ENCODE results near the gene MMP3. TPM values are rescaled to one million over a fixed set of nuclear protein-coding genes. Genes with fewer than 3 reads are reported as not detected.

MMP3 gene
- total and polyA plus RNA-seq, 4 donors: not detected

GRCh38 chr11:102836290-102836875 lies 7.0 kb downstream of the MMP3 start:
- no peak overlapping the region for H3K9ac ChIP-seq (ENCODE audit: low read depth in 1 of 2, low read length in 2 of 2)
- H3K36me3 ChIP-seq (ENCODE audit: control insufficient read depth in 4 of 4, insufficient read depth in 3 of 4, low read depth in 1 of 4, low read length in 3 of 4): no peaks in the 10 kb centered on the region
- H3K27ac ChIP-seq (ENCODE audit: low read depth in 1 of 2, low read length in 2 of 2): no peak overlapping the region
- H3K9me3 ChIP-seq (ENCODE audit: control insufficient read depth in 4 of 4, low read length in 3 of 4): no peaks in the 10 kb centered on the region
- no peaks in the 10 kb centered on the region for H3K27me3 ChIP-seq (ENCODE audit: control insufficient read depth in 4 of 4, insufficient read depth in 4 of 4, low read length in 3 of 4)
- no peaks in the 10 kb centered on the region for H3K4me1 ChIP-seq (ENCODE audit: control insufficient read depth in 4 of 4, insufficient read depth in 4 of 4, low read length in 3 of 4)
- DNase-seq (ENCODE audit: low spot score): no peak
- WGBS: 65% methylated on average over 3 of the region's 3 CpGs
- no peak for TF ChIP-seq HNF4A (conservative IDR thresholded peaks at IDR 0.05)
- TF ChIP-seq YY1 (IDR thresholded peaks at IDR 0.05): no peak
- TF ChIP-seq, protein P1, sequence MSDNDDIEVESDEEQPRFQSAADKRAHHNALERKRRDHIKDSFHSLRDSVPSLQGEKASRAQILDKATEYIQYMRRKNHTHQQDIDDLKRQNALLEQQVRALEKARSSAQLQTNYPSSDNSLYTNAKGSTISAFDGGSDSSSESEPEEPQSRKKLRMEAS (IDR thresholded peaks at IDR 0.05): no peak
- TF ChIP-seq SP1 (IDR thresholded peaks at IDR 0.05): no peak
- no peak for TF ChIP-seq JUND (IDR thresholded peaks at IDR 0.05)
- TF ChIP-seq EGR1 (IDR thresholded peaks at IDR 0.05; ENCODE audit: low read depth in 2 of 2): no peak
- TF ChIP-seq HNF4G (IDR thresholded peaks at IDR 0.05): no peak
- no peak for TF ChIP-seq CTCF (IDR thresholded peaks at IDR 0.05; ENCODE audit: low read depth, low read length, missing input control)
- TF ChIP-seq FOXA1 (IDR thresholded peaks at IDR 0.05): no peak
- no peak for TF ChIP-seq TAF1 (conservative IDR thresholded peaks at IDR 0.05)
- TF ChIP-seq, protein P2, sequence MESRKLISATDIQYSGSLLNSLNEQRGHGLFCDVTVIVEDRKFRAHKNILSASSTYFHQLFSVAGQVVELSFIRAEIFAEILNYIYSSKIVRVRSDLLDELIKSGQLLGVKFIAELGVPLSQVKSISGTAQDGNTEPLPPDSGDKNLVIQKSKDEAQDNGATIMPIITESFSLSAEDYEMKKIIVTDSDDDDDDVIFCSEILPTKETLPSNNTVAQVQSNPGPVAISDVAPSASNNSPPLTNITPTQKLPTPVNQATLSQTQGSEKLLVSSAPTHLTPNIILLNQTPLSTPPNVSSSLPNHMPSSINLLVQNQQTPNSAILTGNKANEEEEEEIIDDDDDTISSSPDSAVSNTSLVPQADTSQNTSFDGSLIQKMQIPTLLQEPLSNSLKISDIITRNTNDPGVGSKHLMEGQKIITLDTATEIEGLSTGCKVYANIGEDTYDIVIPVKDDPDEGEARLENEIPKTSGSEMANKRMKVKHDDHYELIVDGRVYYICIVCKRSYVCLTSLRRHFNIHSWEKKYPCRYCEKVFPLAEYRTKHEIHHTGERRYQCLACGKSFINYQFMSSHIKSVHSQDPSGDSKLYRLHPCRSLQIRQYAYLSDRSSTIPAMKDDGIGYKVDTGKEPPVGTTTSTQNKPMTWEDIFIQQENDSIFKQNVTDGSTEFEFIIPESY (IDR thresholded peaks at IDR 0.05): no peak
- TF ChIP-seq RXRA (IDR thresholded peaks at IDR 0.05): no peak
- no peak for TF ChIP-seq RAD21 (IDR thresholded peaks at IDR 0.05)
- no peak for TF ChIP-seq FOXA2 (IDR thresholded peaks at IDR 0.05)
- no peak overlapping the region for H3K4me3 ChIP-seq (ENCODE audit: low read depth in 1 of 3, low read length in 3 of 3)

- TF ChIP-seq YY1 (IDR thresholded peaks at IDR 0.05) (no peak), HNF4G (IDR thresholded peaks at IDR 0.05) (no peak), SP1 (IDR thresholded peaks at IDR 0.05) (no peak), TAF1 (conservative IDR thresholded peaks at IDR 0.05) (no peak), RXRA (IDR thresholded peaks at IDR 0.05) (no peak), REST (IDR thresholded peaks at IDR 0.05) (no peak), GABPA (IDR thresholded peaks at IDR 0.05 in 1 of 2, conservative IDR thresholded peaks at IDR 0.05 in 1 of 2) (no peak)
- TF ChIP-seq, protein P2 (IDR thresholded peaks at IDR 0.05): no peak
- Histone ChIP-seq H3K4me3 (ENCODE audit: low read depth in 1 of 3, low read length in 3 of 3) (no peak overlapping the region), H3K4me1 (ENCODE audit: control insufficient read depth in 4 of 4, insufficient read depth in 4 of 4, low read length in 3 of 4) (no peaks in the 10 kb centered on the region), H3K27me3 (ENCODE audit: control insufficient read depth in 4 of 4, insufficient read depth in 4 of 4, low read length in 3 of 4) (peaks cover 0 to 6% (median 0%) of the 10 kb centered on the region in 4 donors), H3K9me3 (ENCODE audit: control insufficient read depth in 4 of 4, low read length in 3 of 4) (no peaks in the 10 kb centered on the region), H3K27ac (ENCODE audit: low read depth in 1 of 2, low read length in 2 of 2) (no peak overlapping the region), H3K36me3 (ENCODE audit: control insufficient read depth in 4 of 4, insufficient read depth in 3 of 4, low read depth in 1 of 4, low read length in 3 of 4) (no peaks in the 10 kb centered on the region), H3K9ac (ENCODE audit: low read depth in 1 of 2, low read length in 2 of 2) (no peak overlapping the region)
- WGBS: 90% methylated on average over 2 of the region's 2 CpGs
- DNase-seq (ENCODE audit: low spot score): no peak
These were observed 9.7 kb downstream of the MMP3 start for GRCh38 chr11:102833731-102834130.

All from liver (tissue), 9 donors.